NCI-H524 treated with DMSO at 0.1 percent for 48 hours (cell line): ENCODE results near the gene DCBLD1.
"Not testable (repeated sequence)": the region's sequence is repeated elsewhere in the genome, so short reads cannot be mapped to it uniquely, and the experiment has no call there.

Source experiments
- DNase-seq: peaks from one replicate; lab custom pipeline; 2025; lab: John Stamatoyannopoulos, UW

DCBLD1 gene

GRCh38 chr6:117501722-117502121 is 19.2 kb downstream of the DCBLD1 start:
- DNase-seq = no peak

DNA sequence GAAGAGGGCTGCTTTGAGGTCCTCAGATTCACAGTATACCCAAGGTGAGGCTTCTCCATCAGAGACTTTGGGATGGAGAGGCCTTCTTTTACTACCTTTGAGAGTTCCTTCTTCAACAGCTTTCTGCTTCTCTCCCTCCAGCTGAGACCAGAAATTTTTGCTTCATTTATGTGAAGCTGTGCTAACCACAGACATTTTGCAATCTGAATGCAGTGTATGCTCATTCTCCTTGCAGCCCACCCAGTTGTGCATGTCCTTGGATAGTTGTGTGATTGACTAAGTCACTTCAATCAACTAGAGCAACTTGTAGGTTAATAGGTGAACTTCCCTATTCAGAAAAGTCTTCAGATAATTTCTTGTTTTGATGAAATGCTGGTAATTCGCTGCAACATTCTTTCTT is 20.1 kb downstream of the DCBLD1 start:
- no peak for DNase-seq

DNA sequence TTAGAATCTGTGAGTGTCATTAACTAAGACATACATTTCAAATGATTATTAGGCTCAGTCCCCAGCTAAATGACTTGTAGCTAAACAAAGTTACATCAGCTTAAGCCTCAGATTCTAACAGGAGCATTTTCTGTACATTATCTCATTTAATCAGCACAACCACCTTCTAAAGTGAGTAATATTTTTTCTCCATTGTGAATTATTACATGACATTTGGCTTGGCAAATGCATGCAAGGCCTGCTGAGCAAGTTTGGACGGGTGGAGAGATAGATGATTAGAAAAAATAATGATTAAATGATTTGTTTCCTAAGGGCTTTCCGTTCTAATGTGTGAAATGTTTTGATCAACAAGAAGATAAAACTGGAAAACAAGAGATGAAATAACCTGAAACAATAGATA is 20.7 kb downstream of the DCBLD1 start:
- no peak for DNase-seq

- no peak for DNase-seq
Measured at GRCh38 chr6:117504478-117505144, 22.1 kb downstream of the DCBLD1 start.

DNA sequence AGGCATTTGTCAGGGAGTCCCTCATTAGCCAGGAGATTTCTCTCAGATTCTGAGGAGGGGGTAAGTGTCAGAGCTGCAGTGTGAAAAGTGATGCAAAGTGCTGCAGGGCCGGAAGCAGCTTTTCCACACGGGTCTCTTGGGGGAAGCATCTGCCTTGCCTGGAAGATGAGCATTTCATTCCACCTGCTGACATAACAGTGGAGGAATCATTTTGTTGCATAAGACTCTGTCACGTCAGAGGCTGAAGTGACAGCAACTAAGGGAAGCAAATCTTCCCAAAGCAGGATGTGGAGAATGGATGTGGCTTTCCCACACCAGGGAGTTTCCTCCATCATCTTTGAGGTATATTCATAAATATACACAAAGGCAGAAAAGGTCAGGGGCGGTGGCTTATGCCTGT is 22.8 kb downstream of the DCBLD1 start:
- no peak for DNase-seq

- no peak for DNase-seq
Measured at GRCh38 chr6:117506180-117506835, 23.8 kb downstream of the DCBLD1 start.

DNA sequence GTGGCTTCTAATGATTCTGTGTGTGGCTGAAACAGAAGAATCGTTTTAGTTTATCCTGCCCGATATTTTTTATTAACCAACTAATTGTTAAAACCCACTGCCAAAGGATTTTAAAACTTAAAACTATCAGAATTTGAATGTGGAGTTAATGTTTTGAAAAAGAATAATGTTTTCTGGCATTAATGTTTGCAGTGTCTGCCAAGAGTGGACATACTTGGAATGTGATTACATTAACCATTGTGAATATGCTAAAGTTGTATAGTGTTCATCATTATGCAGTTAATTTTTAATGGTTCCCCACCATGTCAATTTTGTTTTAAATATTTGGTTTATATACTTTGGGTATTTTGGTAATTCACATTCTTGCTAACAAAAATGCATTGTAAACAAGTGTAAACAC is 24.4 kb downstream of the DCBLD1 start:
- no peak for DNase-seq

DNA sequence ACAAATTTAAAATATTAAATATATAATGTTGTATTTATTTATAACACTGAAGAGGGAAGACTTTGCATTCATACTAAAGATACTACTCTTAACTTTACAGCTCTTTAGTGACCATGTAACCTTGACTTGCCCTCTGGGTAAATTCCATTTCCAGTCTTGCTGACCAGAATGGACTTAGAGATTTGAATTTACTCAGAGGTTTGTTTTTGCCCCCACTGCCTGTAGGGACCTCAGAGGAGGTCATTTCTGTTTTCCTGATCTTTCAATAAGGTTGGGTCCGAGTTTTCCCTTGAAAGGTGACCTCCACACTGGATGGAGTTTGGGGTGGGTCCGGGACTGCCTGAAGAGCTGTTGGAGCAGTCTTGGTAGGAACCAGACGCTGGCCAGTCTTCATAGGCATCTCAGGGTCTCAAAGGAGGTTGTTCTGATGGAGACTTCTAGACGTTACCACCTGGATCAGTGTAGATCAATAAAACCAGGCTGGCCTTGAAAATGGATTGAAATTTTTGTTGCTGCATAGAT is 26.0 kb downstream of the DCBLD1 start:
- no peak for DNase-seq

DNA sequence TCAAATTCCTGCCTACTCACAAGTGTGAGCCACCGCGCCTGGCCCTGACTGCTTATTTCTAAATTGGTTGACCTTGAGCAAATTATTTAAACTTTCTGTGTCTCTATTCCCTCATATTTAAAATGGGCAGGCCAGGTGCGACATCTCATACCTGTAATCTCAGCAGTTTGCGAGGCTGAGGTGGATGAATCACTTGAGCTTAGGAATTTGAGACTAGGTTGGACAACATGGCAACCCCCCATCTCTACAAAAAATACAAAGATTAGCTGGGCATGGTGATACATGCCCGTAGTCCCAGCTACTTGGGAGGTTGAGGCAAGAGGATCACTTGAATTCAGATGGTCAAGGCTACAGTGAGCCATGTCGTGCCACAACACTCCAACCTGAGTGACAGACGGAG is 26.5 kb downstream of the DCBLD1 start:
- no peak for DNase-seq

DNA sequence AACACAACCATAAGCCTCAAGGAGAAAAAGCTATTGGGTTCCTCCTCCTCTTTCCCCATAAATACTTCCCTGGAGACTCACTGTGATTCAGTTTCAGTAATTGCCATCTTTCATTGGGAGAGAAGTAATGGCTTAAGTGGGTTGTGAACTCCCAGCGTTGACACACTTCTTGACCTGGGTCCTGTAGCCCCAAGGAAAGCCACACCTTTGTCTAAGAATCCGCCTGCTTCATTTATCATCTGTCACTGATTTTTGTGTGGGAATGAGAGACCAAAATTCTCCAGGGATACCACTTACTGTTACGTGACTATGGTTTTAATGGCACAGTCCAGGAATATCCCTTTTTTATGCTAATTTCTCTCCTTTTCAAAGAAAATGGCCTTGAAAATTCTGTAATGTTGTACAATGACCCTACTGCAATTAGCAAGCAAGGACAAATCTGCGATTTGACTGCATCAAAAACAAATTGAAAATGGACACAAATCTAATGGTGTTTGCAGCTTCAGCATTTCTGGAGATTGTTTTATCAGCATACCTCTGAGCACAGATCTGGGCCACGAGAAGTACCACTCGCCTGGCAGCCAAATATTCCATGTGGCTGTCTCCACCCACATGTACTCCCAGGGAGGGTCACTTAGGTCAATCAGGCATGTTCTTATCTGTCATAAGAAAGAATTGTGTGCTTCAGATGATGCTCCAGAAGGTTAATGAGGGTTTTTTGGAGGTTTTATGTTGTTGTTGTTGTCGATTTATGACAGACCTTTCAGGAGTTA is 29.8 kb downstream of the DCBLD1 start:
- DNase-seq = no peak

- DNase-seq = no peak
Measured at GRCh38 chr6:117512987-117513573, 30.6 kb downstream of the DCBLD1 start.

DNA sequence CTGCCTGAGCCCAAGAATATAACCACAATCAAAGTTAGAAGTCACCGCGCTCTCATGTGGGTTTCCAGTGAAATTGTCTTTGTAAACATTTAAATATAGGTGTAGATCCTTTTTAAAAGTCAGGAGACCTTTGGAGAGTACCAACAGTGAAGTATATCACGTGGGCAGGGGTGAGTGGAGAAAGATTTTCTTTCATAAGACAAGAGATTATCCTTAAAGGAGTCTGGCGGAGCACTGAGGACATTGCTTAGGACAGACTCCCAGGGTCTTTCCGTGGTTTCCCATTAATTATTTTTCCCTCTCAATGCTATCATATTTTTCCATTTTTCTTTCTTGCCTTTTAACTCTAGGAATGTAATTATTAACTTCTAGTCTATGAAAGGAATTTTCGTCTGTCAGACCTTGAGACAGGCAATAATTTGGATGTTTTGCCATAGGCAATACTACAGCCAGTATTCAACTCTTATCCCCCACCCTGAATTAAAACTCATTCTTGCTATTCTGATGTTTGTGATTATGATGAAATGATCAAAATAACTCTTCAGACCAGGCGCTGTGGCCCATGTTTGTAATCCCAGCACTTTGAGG is 31.4 kb downstream of the DCBLD1 start:
- DNase-seq = no peak

DNA sequence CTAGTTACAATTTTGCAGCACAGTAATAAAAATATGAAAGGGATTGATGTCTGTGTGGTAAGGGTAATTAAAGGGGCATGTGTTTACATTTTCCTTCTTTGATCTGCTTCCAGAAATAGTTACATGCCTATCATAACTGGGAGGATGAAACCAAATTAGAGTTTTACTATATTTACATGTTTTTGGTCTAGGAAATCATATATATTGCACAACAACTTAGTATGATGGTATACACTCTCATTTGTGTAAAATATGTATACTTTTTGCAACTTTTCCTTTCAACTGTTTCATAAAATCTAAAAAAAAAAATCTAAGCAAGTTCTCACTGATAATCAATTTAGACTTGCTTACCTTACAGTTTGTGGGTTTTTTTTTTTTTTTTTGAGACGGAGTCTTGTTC is 32.2 kb downstream of the DCBLD1 start:
- no peak for DNase-seq

- DNase-seq = no peak
Measured at GRCh38 chr6:117515326-117515725, 32.9 kb downstream of the DCBLD1 start.

DNA sequence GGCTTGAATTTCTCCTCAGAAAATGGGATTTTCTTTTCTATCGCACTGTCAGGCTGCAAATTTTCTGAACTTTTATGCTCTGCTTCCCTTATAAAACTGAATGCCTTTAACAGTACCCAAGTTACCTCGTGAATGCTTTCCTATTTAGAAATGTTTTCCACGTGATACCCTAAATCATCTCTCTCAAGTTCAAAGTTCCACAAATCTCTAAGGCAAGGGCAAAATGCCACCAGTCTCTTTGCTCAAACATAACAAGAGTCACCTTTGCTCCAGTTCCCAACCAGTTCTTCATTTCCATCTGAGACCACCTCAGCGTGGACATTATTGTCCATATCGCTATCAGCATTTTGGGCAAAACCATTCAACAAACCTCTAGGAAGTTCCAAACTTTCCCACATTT is 35.5 kb downstream of the DCBLD1 start:
- DNase-seq = not testable (repeated sequence)

DNA sequence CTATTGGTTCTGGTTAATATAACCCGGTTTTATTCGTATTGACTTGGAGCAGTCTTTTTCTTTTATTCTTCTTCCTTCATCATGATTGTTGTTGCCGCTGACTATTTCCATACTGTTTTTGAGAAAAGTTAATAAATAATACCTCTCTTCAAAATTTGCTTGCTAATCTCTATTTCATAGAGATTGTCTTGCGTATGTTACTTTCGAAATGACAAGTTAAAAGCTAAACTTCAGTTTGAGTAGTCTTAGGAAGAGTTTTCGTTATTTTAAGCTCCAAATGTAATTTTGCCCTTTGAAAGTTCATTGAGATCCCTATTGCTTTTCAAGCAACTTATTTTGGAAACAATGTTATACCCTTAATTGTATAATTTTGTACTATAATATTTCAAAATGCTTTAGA is 36.4 kb downstream of the DCBLD1 start:
- no peak for DNase-seq

- no peak for DNase-seq
Measured at GRCh38 chr6:117520603-117521395, 38.3 kb downstream of the DCBLD1 start.

DNA sequence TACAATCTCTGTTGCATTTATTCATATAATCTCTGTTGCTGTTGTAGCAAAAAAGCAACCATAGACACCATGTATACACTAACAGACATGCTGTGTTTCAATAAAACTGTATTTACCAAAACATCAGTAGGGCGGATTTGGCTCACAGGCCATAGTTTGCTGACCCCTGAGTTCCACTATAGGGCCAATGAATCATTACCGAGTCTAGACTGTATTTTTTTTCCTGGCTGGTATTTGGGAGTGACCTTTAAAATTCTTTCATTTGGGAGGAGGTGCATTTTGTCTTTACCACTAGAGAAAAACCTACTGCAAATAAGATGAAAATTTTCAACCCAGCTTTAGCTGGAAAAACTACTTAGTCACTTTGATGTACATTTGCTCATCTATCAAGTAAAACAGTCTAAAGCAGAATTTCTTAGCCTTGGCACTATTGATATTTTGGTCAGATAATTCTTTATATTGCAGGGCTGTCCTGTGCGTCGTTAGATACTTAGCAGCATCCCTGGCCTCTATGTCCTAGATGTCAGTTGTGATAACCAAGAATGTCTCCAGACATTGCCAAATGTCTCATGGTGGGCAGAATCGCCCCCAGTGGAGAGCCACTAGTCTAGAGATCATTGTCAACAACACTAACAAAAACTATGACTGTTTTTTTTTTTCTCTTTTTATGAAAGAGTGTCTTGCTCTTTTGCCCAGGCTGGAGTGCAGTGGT is 39.5 kb downstream of the DCBLD1 start:
- DNase-seq = no peak

GRCh38 chr6:117525607-117526006 is 43.1 kb downstream of the DCBLD1 start:
- no peak for DNase-seq

GRCh38 chr6:117530467-117531242 is 48.2 kb downstream of the DCBLD1 start:
- no peak for DNase-seq
